Ishikawa (cell line): ENCODE measurements around the gene OPHN1.

Experiments
- CEBPB ChIP-seq: IDR thresholded peaks from 2 replicates; pipeline ENCODE4 v1.6.1; 2012
- CREB1 ChIP-seq: IDR thresholded peaks from 2 replicates; pipeline ENCODE4 v1.6.1; 2012; ENCODE audit warnings: low read depth
- EGR1 ChIP-seq: IDR thresholded peaks from 2 replicates; pipeline ENCODE4 v1.6.1; 2012
- EP300 ChIP-seq: IDR thresholded peaks from 2 replicates; pipeline ENCODE4 v1.6.1; 2012; ENCODE audit warnings: borderline replicate concordance
- FOXM1 ChIP-seq: IDR thresholded peaks from 2 replicates; pipeline ENCODE4 v1.6.1; 2012; ENCODE audit warnings: low read depth, borderline replicate concordance
- NFIC ChIP-seq: IDR thresholded peaks from 2 replicates; pipeline ENCODE4 v1.6.1; 2012
- RAD21 ChIP-seq: IDR thresholded peaks from 2 replicates; pipeline ENCODE4 v1.6.1; 2012; ENCODE audit warnings: low read depth
- TAF1 ChIP-seq: IDR thresholded peaks from 2 replicates; pipeline ENCODE4 v1.6.1; 2012; ENCODE audit warnings: low read depth, mild to moderate bottlenecking
- TCF12 ChIP-seq: IDR thresholded peaks from 2 replicates; pipeline ENCODE4 v1.6.1; 2012; ENCODE audit warnings: low read depth
- TEAD4 ChIP-seq: IDR thresholded peaks from 2 replicates; pipeline ENCODE4 v1.6.1; 2012
- YY1 ChIP-seq: IDR thresholded peaks from 2 replicates; pipeline ENCODE4 v1.6.1; 2012; ENCODE audit warnings: low read depth
- ZBTB7A ChIP-seq: IDR thresholded peaks from 2 replicates; pipeline ENCODE4 v1.6.1; 2012; ENCODE audit warnings: low read depth
- TF ChIP-seq, protein P1 (sequence below): IDR thresholded peaks from 2 replicates; pipeline ENCODE4 v1.6.1; 2012
- TF ChIP-seq, protein P2 (sequence below): IDR thresholded peaks from 2 replicates; pipeline ENCODE4 v1.6.1; 2012; ENCODE audit warnings: low read depth, mild to moderate bottlenecking
- TF ChIP-seq, protein P3 (sequence below): IDR thresholded peaks from 2 replicates; pipeline ENCODE4 v1.6.1; 2012

The OPHN1 gene

DNA sequence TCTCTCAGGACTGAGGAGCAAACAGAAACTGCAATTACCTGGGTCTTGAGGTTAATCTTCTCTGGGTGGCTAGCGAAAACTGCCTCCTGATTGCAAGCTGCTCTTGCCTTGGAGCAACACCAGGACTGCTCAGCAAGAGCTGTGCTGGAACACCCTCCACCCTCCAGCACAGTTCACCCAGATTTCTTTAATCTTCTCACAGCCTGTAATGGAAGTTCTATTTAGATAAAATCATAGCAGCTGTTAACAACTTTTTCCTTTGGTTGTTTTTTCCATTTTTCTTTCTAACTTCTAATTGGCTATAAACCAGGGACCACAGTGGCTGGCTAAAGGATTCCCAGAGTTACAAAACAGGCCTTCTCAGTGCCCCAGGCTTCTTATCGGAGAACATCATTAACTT is 36.3 kb downstream of the OPHN1 start:
- TF ChIP-seq NFIC (no peak), CEBPB (no peak), TAF1 (no peak), ZBTB7A (no peak), CREB1 (no peak), TEAD4 (no peak), TCF12 (no peak), FOXM1 (no peak)
- TF ChIP-seq, protein P1, sequence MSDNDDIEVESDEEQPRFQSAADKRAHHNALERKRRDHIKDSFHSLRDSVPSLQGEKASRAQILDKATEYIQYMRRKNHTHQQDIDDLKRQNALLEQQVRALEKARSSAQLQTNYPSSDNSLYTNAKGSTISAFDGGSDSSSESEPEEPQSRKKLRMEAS = no peak
- TF ChIP-seq, protein P2, sequence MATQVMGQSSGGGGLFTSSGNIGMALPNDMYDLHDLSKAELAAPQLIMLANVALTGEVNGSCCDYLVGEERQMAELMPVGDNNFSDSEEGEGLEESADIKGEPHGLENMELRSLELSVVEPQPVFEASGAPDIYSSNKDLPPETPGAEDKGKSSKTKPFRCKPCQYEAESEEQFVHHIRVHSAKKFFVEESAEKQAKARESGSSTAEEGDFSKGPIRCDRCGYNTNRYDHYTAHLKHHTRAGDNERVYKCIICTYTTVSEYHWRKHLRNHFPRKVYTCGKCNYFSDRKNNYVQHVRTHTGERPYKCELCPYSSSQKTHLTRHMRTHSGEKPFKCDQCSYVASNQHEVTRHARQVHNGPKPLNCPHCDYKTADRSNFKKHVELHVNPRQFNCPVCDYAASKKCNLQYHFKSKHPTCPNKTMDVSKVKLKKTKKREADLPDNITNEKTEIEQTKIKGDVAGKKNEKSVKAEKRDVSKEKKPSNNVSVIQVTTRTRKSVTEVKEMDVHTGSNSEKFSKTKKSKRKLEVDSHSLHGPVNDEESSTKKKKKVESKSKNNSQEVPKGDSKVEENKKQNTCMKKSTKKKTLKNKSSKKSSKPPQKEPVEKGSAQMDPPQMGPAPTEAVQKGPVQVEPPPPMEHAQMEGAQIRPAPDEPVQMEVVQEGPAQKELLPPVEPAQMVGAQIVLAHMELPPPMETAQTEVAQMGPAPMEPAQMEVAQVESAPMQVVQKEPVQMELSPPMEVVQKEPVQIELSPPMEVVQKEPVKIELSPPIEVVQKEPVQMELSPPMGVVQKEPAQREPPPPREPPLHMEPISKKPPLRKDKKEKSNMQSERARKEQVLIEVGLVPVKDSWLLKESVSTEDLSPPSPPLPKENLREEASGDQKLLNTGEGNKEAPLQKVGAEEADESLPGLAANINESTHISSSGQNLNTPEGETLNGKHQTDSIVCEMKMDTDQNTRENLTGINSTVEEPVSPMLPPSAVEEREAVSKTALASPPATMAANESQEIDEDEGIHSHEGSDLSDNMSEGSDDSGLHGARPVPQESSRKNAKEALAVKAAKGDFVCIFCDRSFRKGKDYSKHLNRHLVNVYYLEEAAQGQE = no peak

DNA sequence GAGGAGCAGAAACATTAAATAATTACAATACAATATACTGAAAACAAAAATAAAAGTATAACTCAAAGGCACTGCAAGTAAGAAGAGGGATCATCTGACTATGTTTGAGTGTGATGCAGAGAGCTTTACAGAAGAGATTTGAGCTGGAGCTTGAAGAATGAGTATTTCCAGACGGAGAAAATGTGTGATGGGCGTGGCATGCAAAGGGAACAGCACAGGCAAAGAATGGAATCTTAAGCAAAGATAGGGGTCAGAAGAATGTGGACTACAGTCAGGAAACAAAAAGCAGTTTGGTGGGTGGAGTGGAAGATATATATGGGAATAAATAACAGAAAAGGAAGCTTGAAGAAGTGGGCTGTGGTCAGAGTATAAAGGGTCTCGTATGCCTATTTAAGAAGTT is 45.5 kb downstream of the OPHN1 start:
- TF ChIP-seq RAD21 (no peak), EGR1 (no peak), FOXM1 (no peak), NFIC (no peak), TCF12 (no peak), EP300 (no peak), CREB1 (no peak), TEAD4 (no peak), TAF1 (no peak), CEBPB (no peak)
- TF ChIP-seq, protein P2 = no peak
- TF ChIP-seq, protein P3, sequence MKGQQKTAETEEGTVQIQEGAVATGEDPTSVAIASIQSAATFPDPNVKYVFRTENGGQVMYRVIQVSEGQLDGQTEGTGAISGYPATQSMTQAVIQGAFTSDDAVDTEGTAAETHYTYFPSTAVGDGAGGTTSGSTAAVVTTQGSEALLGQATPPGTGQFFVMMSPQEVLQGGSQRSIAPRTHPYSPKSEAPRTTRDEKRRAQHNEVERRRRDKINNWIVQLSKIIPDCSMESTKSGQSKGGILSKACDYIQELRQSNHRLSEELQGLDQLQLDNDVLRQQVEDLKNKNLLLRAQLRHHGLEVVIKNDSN = no peak

DNA sequence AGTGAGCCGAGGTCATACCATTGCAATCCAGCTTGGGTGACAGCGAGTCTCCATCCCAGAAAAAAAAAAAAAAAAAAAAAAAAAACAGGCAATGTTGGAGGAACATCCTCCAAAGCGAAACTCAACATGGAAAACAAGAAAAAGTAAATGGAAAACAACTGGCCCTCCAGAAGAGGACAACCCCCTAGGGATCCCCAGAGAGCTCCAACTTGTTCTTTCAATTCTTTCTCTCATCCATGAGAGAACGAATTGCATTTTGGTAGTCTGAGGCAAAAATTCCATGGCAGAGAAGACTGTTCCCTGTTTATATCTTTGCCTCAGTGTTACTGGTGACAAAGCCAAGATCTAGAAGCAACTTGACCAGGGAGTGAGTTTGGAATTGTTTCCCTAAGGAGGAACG is 49.8 kb downstream of the OPHN1 start:
- TF ChIP-seq, protein P2 = no peak
- TF ChIP-seq CEBPB (no peak), YY1 (no peak), EP300 (no peak), CREB1 (no peak), TCF12 (no peak)

DNA sequence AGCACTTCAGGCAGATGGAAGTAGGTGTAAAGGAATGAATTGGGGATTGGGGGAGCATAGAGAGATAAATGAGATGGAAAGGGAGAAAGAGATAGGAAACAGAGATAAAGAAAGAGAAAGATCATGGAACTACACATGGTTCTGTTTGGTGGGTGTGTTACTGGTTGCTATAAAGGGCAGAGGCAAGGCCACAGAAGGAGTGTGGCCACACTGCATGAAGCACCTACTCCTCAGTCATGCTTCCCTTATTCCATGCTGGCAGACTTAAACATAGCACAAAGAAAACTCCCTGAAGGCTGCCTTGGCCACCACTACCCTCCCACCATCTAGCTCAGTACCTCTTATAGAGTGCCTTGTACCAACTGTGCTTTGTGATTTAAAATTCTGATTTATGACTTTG is 56.9 kb downstream of the OPHN1 start:
- TF ChIP-seq, protein P1 = no peak
- no peak for TF ChIP-seq EGR1
- TF ChIP-seq CREB1 = no peak
- no peak for TF ChIP-seq TAF1
- TF ChIP-seq, protein P2 = no peak
